ENCODE measurements around the gene XBP1. TPM values are rescaled to one million over a fixed set of nuclear protein-coding genes. Genes with fewer than 3 reads are reported as not detected.

The XBP1 gene
- total and polyA plus RNA-seq, 2 donors (not counting 3 experiments of a cell fraction or from before 2014, with no cell fraction given), result 90.4 to 102 TPM

GRCh38 chr22:28822930-28823551 lies 22.7 kb upstream of the XBP1 start:
- FAIRE-seq, result no peak

More at GRCh38 chr22:28822930-28823551, 22.7 kb upstream of the XBP1 start:
- ChIA-PET CTCF (interaction anchor here (0.9 to 1.2 kb wide), 5 partner anchors 20 to 771 kb away, joined by 3 to 6 read pairs (median 3); no protein-coding TSS in a partner anchor), POLR2A (interaction anchor here (0.6 kb wide), 1 partner anchor 243 kb away, joined by 3 read pairs; no protein-coding TSS in a partner anchor)
- H3K36me3 ChIP-seq (ENCODE audit: control insufficient read depth in 2 of 2, extremely low read depth in 1 of 2, insufficient read depth in 2 of 2, low read length in 2 of 2), result no peaks in the 10 kb centered on the region
- dilution Hi-C loops (cut with MboI; ENCODE audit: extremely low pct_ligation_motif_present, low sequenced_read_pairs) (no loop called here), intact Hi-C loops (cut with micrococcal nuclease) (no loop called here)
- H3K27ac ChIP-seq (ENCODE audit: insufficient read depth, low read depth, low read length), result no peak overlapping the region
- no peaks in the 10 kb centered on the region for H3K9me3 ChIP-seq (replicated peaks; ENCODE audit: control insufficient read depth, insufficient read depth, low read length)
- no peaks in the 10 kb centered on the region for H3K4me1 ChIP-seq (ENCODE audit: control insufficient read depth, extremely low read depth, insufficient read depth, low read length)
- no peaks in the 10 kb centered on the region for H3K79me2 ChIP-seq (ENCODE audit: control insufficient read depth, insufficient read depth, low read length)
- no peaks in the 10 kb centered on the region for H3K27me3 ChIP-seq (ENCODE audit: control insufficient read depth in 2 of 2, insufficient read depth in 2 of 2, low read length in 2 of 2)
- no peak for TF ChIP-seq POLR2A (IDR thresholded peaks at IDR 0.05; ENCODE audit: low read depth, low read length)
- no peak for TF ChIP-seq GATA2 (IDR thresholded peaks at IDR 0.05; ENCODE audit: insufficient read depth, insufficient read length, low read depth, low read length)
- TF ChIP-seq JUN (IDR thresholded peaks at IDR 0.05; ENCODE audit: borderline replicate concordance, insufficient read depth, insufficient read length, low read depth), result no peak
- TF ChIP-seq MAX (IDR thresholded peaks at IDR 0.05; ENCODE audit: insufficient read depth, insufficient read length), result no peak
- no peak for TF ChIP-seq MYC (IDR thresholded peaks at IDR 0.05; ENCODE audit: low read depth, low read length)
- no peak for TF ChIP-seq POLR2AphosphoS5 (IDR thresholded peaks at IDR 0.05; ENCODE audit: insufficient read depth, low read depth, low read length)
- TF ChIP-seq EZH2 (IDR thresholded peaks at IDR 0.05; ENCODE audit: borderline replicate concordance, low read depth, low read length, severe bottlenecking), result no peak
- no peak for TF ChIP-seq CTCF (IDR thresholded peaks at IDR 0.05; ENCODE audit: extremely low read depth in 1 of 2, insufficient read depth in 1 of 2, low read depth in 1 of 2, low read length in 2 of 2)
- no peak for TF ChIP-seq FOS (IDR thresholded peaks at IDR 0.05; ENCODE audit: borderline replicate concordance, insufficient read depth, low read length)
- no peaks in the 10 kb centered on the region for H3K9me1 ChIP-seq (replicated peaks; ENCODE audit: control insufficient read depth, extremely low read depth, insufficient read depth, low read length)
- H3K9ac ChIP-seq (replicated peaks; ENCODE audit: extremely low read depth, insufficient read depth, low read length), result no peak overlapping the region
- no TSS peak for BruUV-seq (replicated peaks)
- H4K20me1 ChIP-seq (replicated peaks; ENCODE audit: control insufficient read depth, extremely low read depth, insufficient read depth, low read length), result no peaks in the 10 kb centered on the region
- DNase-seq (ENCODE audit: low read depth, low spot score), result no peak
- no peak overlapping the region for H3K4me2 ChIP-seq (ENCODE audit: insufficient read depth, low read length)
- no peak overlapping the region for H3K4me3 ChIP-seq (replicated peaks in 1 of 3; ENCODE audit: insufficient read depth in 1 of 3, low read depth in 1 of 3, low read length in 3 of 3)
- H2AFZ ChIP-seq (ENCODE audit: low read depth, low read length), result no peak overlapping the region

Measured in endothelial cell of umbilical vein (primary cell).